ENCODE results near the gene FBXO47.

- TF ChIP-seq CTCF (IDR thresholded peaks at IDR 0.05) (no peak), EZH2 (IDR thresholded peaks at IDR 0.05) (no peak), EZH2phosphoT487 (IDR thresholded peaks at IDR 0.05) (no peak)
Measured at GRCh38 chr17:38996660-38997337, 29.6 kb upstream of the FBXO47 start.
